Fibroblast of the aortic adventitia (primary cell): ENCODE measurements around the gene TAGLN2. TPM values are rescaled to one million over a fixed set of nuclear protein-coding genes. Genes with fewer than 3 reads are reported as not detected.

ENCODE experiments used
- DNase-seq: peaks from one replicate; pipeline ENCODE4 v3.0.0-alpha.2; 2010; ENCODE audit warnings: low read depth
- H3K4me3 ChIP-seq: 2 replicates; pipeline ENCODE4 v1.5.1; 2011; ENCODE audit warnings: low read depth, mild to moderate bottlenecking, control low read depth, low read length, moderate library complexity
- CTCF ChIP-seq: IDR thresholded peaks from 2 replicates; pipeline ENCODE4 v1.5.1; 2011; ENCODE audit warnings: mild to moderate bottlenecking, low read length, control low read depth, inconsistent platforms; ENCODE audit not compliant: insufficient read depth
- total RNA-seq: library from RNA; depleted of rRNA; stranded (reverse); fragments of >200 nt; gene quantifications from 2 replicates; pipeline ENCODE4 v1.2.3, GENCODE V29; 2012; ENCODE audit warnings: low replicate concordance

Gene TAGLN2
- total RNA-seq, 1 donor = 228 TPM

DNA sequence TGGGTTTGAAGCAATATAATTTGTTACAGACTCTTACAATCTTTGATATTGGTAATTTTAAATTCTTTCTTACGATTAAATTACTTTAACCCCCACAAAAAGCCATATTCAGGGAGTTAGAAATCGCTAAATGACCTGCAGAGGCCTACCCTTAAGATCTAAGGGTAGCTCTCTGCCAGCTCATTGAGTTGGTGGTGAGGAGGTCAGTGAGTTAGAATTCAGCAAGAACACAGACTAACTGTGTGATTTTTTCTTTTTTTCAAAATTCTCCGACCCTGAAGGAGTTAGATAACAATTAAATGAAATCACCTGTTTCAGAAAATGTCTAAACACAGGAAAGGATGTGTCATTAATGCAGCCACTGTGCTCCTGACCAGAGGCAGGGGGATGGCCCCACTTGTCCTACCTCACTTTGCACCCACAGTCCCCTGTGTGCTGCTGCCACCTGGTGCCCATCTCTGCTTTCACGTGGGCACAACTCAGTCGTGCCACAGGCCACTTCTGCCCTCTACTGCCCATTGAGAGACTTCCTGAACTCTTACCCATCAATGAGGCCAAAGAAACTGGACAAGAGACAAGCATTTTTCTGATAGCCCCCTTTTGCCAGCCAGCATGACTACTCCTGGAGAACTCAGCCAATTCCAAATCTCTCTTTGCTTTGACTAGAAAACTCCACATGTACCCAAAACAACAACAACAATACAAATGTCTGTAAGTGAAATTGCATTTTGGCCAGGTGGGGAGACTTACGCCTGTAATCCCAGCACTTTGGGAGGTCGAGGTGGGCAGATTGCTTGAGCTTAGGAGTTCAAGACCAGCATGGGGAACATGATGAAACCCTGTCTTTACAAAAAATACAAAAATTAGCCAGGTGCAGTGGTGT, 33.8 kb downstream of the TAGLN2 start:
- DNase-seq = peak; percentile 90
- TF ChIP-seq CTCF = peak; percentile 94
- no peak overlapping the region for H3K4me3 ChIP-seq

DNA sequence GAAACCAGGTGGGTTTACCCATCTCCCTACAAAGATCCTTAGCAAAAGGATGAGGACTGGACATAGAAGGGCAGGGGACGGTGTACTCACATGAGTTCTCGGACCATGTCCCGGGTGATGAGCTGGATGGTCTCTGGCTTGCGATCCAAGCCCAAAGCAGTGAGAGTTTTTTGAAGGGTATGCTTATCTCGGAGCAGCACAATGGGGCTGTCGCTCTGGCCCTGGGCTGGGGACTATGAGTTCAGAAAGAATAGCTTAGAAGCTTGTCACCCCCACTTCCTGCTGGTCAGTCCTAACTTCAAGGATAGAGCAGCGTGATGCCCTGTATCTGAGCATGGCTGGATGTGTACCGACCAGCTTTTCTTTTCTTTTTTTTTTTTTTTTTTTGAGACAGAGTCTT, 34.9 kb downstream of the TAGLN2 start:
- H3K4me3 ChIP-seq = no peak overlapping the region
- no peak for DNase-seq
- TF ChIP-seq CTCF = no peak

GRCh38 chr1:159889821-159890252, 35.5 kb downstream of the TAGLN2 start:
- peak; percentile 91 for DNase-seq
- no peak overlapping the region for H3K4me3 ChIP-seq
- TF ChIP-seq CTCF = no peak

GRCh38 chr1:159889202-159889601, 36.1 kb downstream of the TAGLN2 start:
- H3K4me3 ChIP-seq = no peak overlapping the region
- DNase-seq = no peak
- no peak for TF ChIP-seq CTCF

GRCh38 chr1:159884296-159884695, 41.0 kb downstream of the TAGLN2 start:
- H3K4me3 ChIP-seq = no peak overlapping the region
- no peak for TF ChIP-seq CTCF
- DNase-seq = no peak

DNA sequence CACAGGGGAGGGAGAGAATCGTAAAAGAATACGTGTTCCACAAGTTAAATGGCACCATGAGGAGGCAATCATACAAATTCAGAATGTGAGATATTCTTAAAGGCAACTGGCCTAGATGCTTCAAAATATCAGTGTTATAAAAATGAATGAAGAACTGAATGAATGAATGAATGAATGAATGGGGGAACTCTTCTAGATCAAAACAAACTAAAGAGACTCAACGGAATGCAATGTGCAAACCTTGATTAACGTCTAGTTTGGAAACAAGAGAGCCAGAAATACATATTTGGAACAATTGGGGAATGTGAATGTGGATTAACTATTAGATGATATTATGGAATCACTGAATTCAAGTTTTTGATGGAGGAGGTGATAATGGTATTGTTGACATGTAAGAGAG, 42.2 kb downstream of the TAGLN2 start:
- no peak for DNase-seq
- TF ChIP-seq CTCF = no peak
- no peak overlapping the region for H3K4me3 ChIP-seq
